Neuronal stem cell (in vitro differentiated cells): Measurements from ENCODE around the gene NPHP4.

Experiments
- DNase-seq: peaks from one replicate; pipeline ENCODE4 v3.0.0-alpha.2; 2013; ENCODE audit warnings: low spot score
- H2AFZ ChIP-seq: one replicate; pipeline ENCODE4 v1.6.1; 2013; ENCODE audit warnings: mild to moderate bottlenecking, low read length, inconsistent platforms
- H2AK5ac ChIP-seq: 2 replicates; pipeline ENCODE4 v1.6.1; 2013; ENCODE audit warnings: low read depth, mild to moderate bottlenecking, inconsistent platforms, low read length, moderate library complexity, mixed read lengths
- H2BK120ac ChIP-seq: 2 replicates; pipeline ENCODE4 v1.6.1; 2013; ENCODE audit warnings: low read depth, mild to moderate bottlenecking, inconsistent platforms, low read length, moderate library complexity, mixed read lengths
- H2BK12ac ChIP-seq: one replicate; pipeline ENCODE4 v1.6.1; 2013; ENCODE audit warnings: low read length, inconsistent platforms
- H2BK15ac ChIP-seq: 2 replicates; pipeline ENCODE4 v1.6.1; 2013; ENCODE audit warnings: mild to moderate bottlenecking, low read length, inconsistent platforms, mixed read lengths
- H2BK5ac ChIP-seq: one replicate; pipeline ENCODE4 v1.6.1; 2013; ENCODE audit warnings: inconsistent platforms, mild to moderate bottlenecking, low read length, moderate library complexity
- H3K14ac ChIP-seq: one replicate; pipeline ENCODE4 v1.6.1; 2013; ENCODE audit warnings: low read length, inconsistent platforms
- H3K18ac ChIP-seq: 2 replicates; pipeline ENCODE4 v1.6.1; 2013; ENCODE audit warnings: low read length, inconsistent platforms
- H3K23ac ChIP-seq: 2 replicates; pipeline ENCODE4 v1.6.1; 2013; ENCODE audit warnings: low read depth, mild to moderate bottlenecking, mixed read lengths, low read length, inconsistent platforms; ENCODE audit not compliant: poor library complexity
- H3K27ac ChIP-seq: replicated peaks from 3 replicates; pipeline ENCODE4 v1.5.1; 2013; ENCODE audit warnings: low read length, inconsistent platforms
- H3K27me3 ChIP-seq, 3 experiments: 2 replicates each; pipeline ENCODE4 v1.6.1; 2013; ENCODE audit warnings: low read length in 3 of 3, mild to moderate bottlenecking in 2 of 3, inconsistent platforms in 1 of 3, low read depth in 1 of 3, mixed read lengths in 1 of 3, moderate library complexity in 1 of 3; ENCODE audit not compliant: control insufficient read depth in 3 of 3, insufficient read depth in 3 of 3
- H3K36me3 ChIP-seq, 2 donors: replicated peaks in 1 of 2; 2 replicates each; pipeline ENCODE4 v1.6.1; 2013; ENCODE audit warnings: low read length in 2 of 2; ENCODE audit not compliant: control insufficient read depth in 2 of 2, insufficient read depth in 2 of 2
- H3K4ac ChIP-seq: 2 replicates; pipeline ENCODE4 v1.6.1; 2013; ENCODE audit warnings: inconsistent platforms, mild to moderate bottlenecking, low read length, moderate library complexity
- H3K4me1 ChIP-seq, 2 donors: 1 replicate in 1 of 2; 2 replicates in 1 of 2; pipeline ENCODE4 v1.6.1; 2013; ENCODE audit warnings: low read length in 2 of 2, low read depth in 1 of 2; ENCODE audit not compliant: control insufficient read depth in 2 of 2, insufficient read depth in 1 of 2
- H3K4me2 ChIP-seq: one replicate; pipeline ENCODE4 v1.6.1; 2013; ENCODE audit warnings: mild to moderate bottlenecking, low read length, inconsistent platforms; ENCODE audit not compliant: insufficient read depth, poor library complexity, severe bottlenecking
- H3K4me3 ChIP-seq, 2 donors: 2 replicates each; pipeline ENCODE4 v1.5.1; 2013; ENCODE audit warnings: low read length in 2 of 2, mild to moderate bottlenecking in 2 of 2, inconsistent platforms in 1 of 2, moderate library complexity in 1 of 2
- H3K79me1 ChIP-seq: one replicate; pipeline ENCODE4 v1.6.1; 2013; ENCODE audit warnings: low read depth, mild to moderate bottlenecking, inconsistent platforms, low read length, moderate library complexity
- H3K9ac ChIP-seq: one replicate; pipeline ENCODE4 v1.6.1; 2013; ENCODE audit warnings: mild to moderate bottlenecking, low read depth, low read length, inconsistent platforms; ENCODE audit not compliant: poor library complexity
- H3K9me3 ChIP-seq, 2 donors: replicated peaks in 1 of 2; 2 replicates each; pipeline versions ENCODE3 to v1.6.1; 2013; ENCODE audit warnings: low read length in 2 of 2, mild to moderate bottlenecking in 2 of 2, inconsistent platforms in 1 of 2, low read depth in 1 of 2, mixed read lengths in 1 of 2, moderate library complexity in 1 of 2; ENCODE audit not compliant: control insufficient read depth in 2 of 2, insufficient read depth in 1 of 2
- H4K8ac ChIP-seq: one replicate; pipeline ENCODE4 v1.6.1; 2013; ENCODE audit warnings: low read depth, mild to moderate bottlenecking, inconsistent platforms, low read length, moderate library complexity
- H4K91ac ChIP-seq: one replicate; pipeline ENCODE4 v1.6.1; 2013; ENCODE audit warnings: low read length, low read depth, mild to moderate bottlenecking, inconsistent platforms; ENCODE audit not compliant: poor library complexity
- WGBS, 2 donors: extraction: QIAGEN DNeasy Blood & Tissue Kit; methylation state at CpG; one replicate each; pipeline ENCODE4 v1.1.7; 2013; ENCODE audit warnings: missing lambda C conversion rate in 2 of 2, mixed read lengths in 1 of 2; ENCODE audit not compliant: insufficient read length in 2 of 2, insufficient replicate concordance in 1 of 2; ENCODE audit errors: extremely low coverage in 2 of 2; 5-methylcytosine and 5-hydroxymethylcytosine counted together

NPHP4 gene

DNA sequence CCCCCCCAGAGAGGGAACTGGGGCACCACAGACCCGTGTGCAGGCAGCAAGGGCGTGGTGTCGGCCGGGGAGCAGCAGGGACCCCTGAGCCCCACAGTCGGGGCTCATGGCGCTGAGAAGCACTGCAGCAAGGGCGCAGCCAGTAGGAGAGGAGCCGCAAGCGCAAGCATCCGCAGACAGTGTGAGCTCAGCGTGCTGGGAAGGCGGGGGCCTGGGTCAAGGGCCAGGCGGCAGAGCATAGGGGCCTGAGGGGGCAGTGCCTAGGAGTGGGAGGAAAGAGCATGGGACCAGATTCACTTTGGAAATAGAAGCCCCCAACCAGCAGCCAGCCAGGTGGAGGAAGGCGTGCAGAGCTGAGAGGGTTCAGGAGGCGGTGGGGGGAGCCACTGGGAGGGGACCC is 46.8 kb upstream of the NPHP4 start:
- H2BK120ac ChIP-seq: no peak overlapping the region
- H3K27me3 ChIP-seq: peaks cover 0 to 14% (median 4%) of the 10 kb centered on the region in 3 experiments
- H4K8ac ChIP-seq: no peak overlapping the region
- peaks cover 3 to 7% of the 10 kb centered on the region in 2 donors for H3K4me1 ChIP-seq
- H3K23ac ChIP-seq: peak overlapping the region; percentile 34
- H3K9ac ChIP-seq: no peak overlapping the region
- no peak overlapping the region for H3K14ac ChIP-seq
- peak overlapping the region; percentile 48 for H3K18ac ChIP-seq
- no peak overlapping the region for H4K91ac ChIP-seq
- H2AK5ac ChIP-seq: peak overlapping the region; percentile 10
- H3K4me2 ChIP-seq: no peak overlapping the region
- DNase-seq: no peak
- no peaks in the 10 kb centered on the region for H3K79me1 ChIP-seq
- no peak overlapping the region for H2BK12ac ChIP-seq
- H3K36me3 ChIP-seq: no peaks in the 10 kb centered on the region
- peak overlapping the region; percentile 11 for H2BK15ac ChIP-seq
- H3K27ac ChIP-seq: no peak overlapping the region
- no peak overlapping the region for H2AFZ ChIP-seq
- H3K4ac ChIP-seq: no peak overlapping the region
- WGBS, 2 donors: no CpG with 5 or more reads among the region's 15 CpGs
- H3K9me3 ChIP-seq: no peaks in the 10 kb centered on the region
- no peak overlapping the region for H3K4me3 ChIP-seq
- no peak overlapping the region for H2BK5ac ChIP-seq

DNA sequence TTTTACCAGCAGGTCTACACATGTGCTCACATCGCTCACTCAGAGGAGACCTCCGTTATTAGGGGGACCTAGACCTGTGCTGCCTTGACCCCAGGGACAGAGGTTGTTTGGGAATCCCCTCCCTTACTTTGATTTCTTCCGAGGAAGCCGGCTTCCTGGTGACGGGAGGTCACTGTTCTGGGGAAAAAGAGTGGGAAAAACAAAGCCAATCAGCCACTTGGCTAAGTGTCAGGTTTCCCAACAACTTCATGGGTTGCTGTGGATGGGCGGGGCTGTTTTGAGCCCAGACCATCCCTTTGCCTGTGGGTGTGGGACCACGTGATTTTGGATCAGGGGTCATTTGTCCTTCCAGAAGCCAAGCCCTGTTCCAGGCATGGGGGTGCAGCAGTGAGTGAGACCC is 46.4 kb upstream of the NPHP4 start:
- Histone ChIP-seq H3K9me3 (no peaks in the 10 kb centered on the region), H2BK12ac (no peak overlapping the region), H3K14ac (no peak overlapping the region), H3K4me2 (no peak overlapping the region), H3K9ac (no peak overlapping the region), H3K23ac (peak overlapping the region; percentile 34), H3K36me3 (no peaks in the 10 kb centered on the region), H4K8ac (no peak overlapping the region), H3K27ac (no peak overlapping the region), H3K79me1 (no peaks in the 10 kb centered on the region), H3K4me3 (no peak overlapping the region), H2AK5ac (no peak overlapping the region), H2BK5ac (no peak overlapping the region), H3K4ac (no peak overlapping the region), H2BK15ac (peak overlapping the region; percentile 11), H3K27me3 (peaks cover 0 to 14% (median 4%) of the 10 kb centered on the region in 3 experiments), H3K4me1 (peaks cover 3 to 8% of the 10 kb centered on the region in 2 donors), H3K18ac (peak overlapping the region; percentile 48), H4K91ac (no peak overlapping the region), H2AFZ (no peak overlapping the region), H2BK120ac (no peak overlapping the region)
- no peak for DNase-seq
- WGBS, 2 donors: no CpG with 5 or more reads among the region's 7 CpGs

DNA sequence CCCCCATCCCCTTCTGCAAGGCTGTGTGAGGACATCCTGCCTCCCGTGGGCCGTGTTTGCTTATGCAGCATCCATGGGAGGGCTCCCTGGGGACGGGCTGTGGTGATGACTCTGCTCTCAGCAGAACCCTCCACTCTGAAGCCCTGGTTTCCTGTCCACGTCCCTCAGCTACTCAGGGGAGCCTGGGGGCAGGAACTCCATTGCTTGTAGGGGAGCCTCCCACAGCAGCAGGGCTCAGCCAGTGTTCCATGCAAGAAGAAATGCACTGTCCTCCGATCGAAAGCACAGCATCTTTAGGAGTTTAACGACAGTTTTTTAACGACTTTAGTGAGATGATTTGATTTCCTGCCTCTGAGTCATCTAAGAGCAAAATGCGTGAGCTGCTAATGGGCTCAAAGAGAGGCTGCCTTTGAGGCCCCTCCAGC is 45.1 kb upstream of the NPHP4 start:
- DNase-seq: no peak
- no CpG with 5 or more reads among the region's 9 CpGs for WGBS, 2 donors

DNA sequence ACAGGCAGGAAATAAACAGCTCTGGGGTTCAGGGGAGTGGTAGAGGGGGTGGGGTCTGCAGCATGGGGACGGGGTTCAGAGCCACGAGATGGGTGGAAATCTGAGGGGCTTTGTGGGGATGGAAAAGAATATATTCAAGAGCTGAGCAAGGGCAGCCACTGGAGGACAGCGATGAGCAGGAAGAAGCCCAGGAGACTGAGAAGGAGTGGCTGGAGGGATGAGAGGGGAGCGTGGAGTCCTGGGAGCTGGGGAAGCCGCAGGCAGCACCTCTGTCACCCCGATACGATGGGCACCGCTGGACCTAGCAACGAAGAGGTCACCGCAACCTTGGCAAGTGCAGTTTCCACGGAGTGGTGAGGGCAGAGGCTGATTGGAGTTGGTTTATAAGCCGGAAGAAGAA is 43.5 kb upstream of the NPHP4 start:
- Histone ChIP-seq H3K9ac (peak overlapping the region; percentile 30), H3K18ac (no peak overlapping the region), H2AK5ac (peak overlapping the region; percentile 80), H3K27ac (no peak overlapping the region), H3K9me3 (peaks cover 0 to 3% of the 10 kb centered on the region in 2 donors), H2AFZ (no peak overlapping the region), H2BK12ac (no peak overlapping the region), H3K14ac (no peak overlapping the region), H3K4ac (no peak overlapping the region), H2BK5ac (no peak overlapping the region), H3K79me1 (peaks cover 1% of the 10 kb centered on the region), H3K27me3 (peaks cover 0 to 18% (median 8%) of the 10 kb centered on the region in 3 experiments), H3K4me1 (peaks cover 3 to 11% of the 10 kb centered on the region in 2 donors), H4K91ac (no peak overlapping the region), H3K23ac (peak overlapping the region; percentile 48), H3K4me2 (no peak overlapping the region), H3K4me3 (no peak overlapping the region), H2BK15ac (no peak overlapping the region), H3K36me3 (no peaks in the 10 kb centered on the region), H4K8ac (no peak overlapping the region), H2BK120ac (no peak overlapping the region)
- no peak for DNase-seq
- no CpG with 5 or more reads among the region's 12 CpGs for WGBS, 2 donors

More for the DNA sequence above, 45.1 kb upstream of the NPHP4 start:
- no peak overlapping the region for H3K9ac ChIP-seq
- no peak overlapping the region for H2BK15ac ChIP-seq
- H3K4ac ChIP-seq: no peak overlapping the region
- no peak overlapping the region for H4K8ac ChIP-seq
- no peak overlapping the region for H3K4me2 ChIP-seq
- H3K4me1 ChIP-seq: peaks cover 3 to 11% of the 10 kb centered on the region in 2 donors
- H3K27me3 ChIP-seq: peaks cover 0 to 18% (median 8%) of the 10 kb centered on the region in 3 experiments
- no peak overlapping the region for H3K23ac ChIP-seq
- H2BK120ac ChIP-seq: no peak overlapping the region
- no peaks in the 10 kb centered on the region for H3K36me3 ChIP-seq
- H2AK5ac ChIP-seq: no peak overlapping the region
- no peak overlapping the region for H3K27ac ChIP-seq
- H3K14ac ChIP-seq: no peak overlapping the region
- H3K4me3 ChIP-seq: no peak overlapping the region
- no peak overlapping the region for H2AFZ ChIP-seq
- H3K9me3 ChIP-seq: peaks cover 0 to 3% of the 10 kb centered on the region in 2 donors
- H4K91ac ChIP-seq: no peak overlapping the region
- no peak overlapping the region for H2BK5ac ChIP-seq
- H3K79me1 ChIP-seq: peaks cover 1% of the 10 kb centered on the region
- no peak overlapping the region for H2BK12ac ChIP-seq
- H3K18ac ChIP-seq: no peak overlapping the region
